ENCODE data around the gene MYOCOS.
"Not testable (repeated sequence)": the region's sequence is repeated elsewhere in the genome, so short reads cannot be mapped to it uniquely, and the experiment has no call there.

MYOCOS gene, protein sequence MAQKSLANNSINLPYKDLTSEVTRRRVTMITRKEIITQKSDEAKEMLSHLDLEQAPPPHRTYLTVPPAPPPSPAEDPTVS

DNA sequence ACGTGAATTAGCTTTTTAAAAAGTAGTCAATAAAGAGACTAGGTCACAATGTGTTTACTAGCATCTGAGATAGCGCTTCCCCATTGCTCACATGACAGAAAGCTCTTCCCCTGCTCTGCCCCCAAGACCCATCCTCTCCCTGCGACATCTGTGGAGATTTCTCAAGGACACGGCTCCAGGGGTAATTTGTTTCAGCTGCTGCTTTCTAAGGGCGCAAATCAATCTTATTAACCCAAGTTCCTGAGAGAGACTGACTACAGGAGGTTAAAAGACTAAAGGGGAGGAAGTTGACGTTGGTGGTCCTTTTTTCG lies at the start of gene MYOCOS:
Gene MYOCOS (plus strand): TSS at position 92 of the 311 bp plus-strand sequence. CDS start 1,641 bp downstream, outside the sequence.
- no peak for DNase-seq

DNA sequence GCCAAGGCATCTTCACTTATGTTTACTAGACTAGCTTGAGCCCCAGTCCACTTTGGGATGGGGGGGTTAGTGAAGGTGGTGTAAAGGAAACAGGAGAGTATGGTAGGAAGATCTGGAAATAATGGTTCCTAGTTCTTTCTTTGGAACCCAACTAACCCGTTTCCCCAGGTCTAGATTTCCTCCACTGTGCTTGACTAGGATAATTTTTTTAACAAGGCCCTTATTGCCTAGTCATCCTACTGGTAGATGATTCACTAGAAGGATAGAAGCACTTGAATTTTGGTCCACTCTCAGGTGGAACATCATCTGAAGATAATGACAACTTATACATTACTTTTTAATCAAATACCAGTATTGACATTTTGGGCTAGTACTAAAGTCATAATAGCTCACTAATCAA lies 45.9 kb upstream of the MYOCOS start:
- DNase-seq, result no peak

DNA sequence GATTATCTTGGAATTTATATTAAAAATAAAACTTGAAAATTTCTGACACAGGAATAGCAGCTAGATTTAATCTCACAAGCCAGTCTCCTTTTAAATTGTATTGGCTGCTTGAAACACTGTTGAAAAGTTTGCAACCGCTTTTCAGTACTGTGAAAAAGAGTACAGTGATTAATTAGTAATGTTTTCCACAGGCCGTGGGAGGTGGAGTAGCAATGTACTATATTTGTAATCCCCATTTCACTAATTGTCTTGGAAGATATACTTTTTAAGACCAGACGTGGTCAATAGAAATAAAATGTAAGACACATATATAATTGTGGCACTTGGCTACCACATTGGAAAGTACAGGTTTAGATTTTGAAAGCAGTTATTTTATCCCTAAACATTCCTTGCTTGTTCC lies 40.8 kb upstream of the MYOCOS start:
- no peak for DNase-seq

DNA sequence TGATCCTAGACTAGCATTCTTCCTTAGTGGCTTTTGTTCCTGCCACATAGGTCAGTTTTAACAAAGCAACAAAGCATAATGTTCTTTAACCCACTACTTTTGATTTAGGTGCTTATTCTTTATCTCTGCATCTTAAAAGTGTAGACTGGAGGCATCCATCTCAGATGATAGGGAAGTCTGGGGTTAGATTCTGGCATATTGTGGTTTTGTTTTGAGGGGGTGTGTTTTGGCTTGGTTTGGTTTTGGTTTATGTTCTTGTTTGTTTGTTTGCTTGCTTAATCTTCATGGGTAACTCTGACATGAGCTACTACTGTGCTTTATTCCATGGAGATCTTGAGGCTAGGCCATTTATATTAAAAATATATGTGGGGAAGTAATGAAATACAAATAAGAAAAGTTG lies 40.3 kb upstream of the MYOCOS start:
- no peak for DNase-seq

DNA sequence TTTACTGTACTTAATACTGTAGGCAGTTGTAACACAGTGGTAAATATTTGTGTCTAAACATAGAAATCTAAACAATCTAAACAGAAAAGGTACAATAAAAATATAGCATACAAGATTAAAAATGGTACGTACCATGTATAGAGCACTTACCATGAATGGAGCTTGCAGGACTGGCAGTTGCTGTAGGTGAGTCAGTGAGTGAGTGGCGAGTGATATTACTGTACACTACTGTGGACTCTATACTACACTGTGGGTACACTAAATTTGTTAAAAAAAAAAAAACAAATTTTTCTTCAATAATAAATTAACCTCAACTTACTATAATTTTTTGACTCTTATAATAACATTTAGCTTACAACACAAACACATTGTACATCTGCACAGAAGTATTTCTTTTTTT lies 39.5 kb upstream of the MYOCOS start:
- DNase-seq, result no peak

DNA sequence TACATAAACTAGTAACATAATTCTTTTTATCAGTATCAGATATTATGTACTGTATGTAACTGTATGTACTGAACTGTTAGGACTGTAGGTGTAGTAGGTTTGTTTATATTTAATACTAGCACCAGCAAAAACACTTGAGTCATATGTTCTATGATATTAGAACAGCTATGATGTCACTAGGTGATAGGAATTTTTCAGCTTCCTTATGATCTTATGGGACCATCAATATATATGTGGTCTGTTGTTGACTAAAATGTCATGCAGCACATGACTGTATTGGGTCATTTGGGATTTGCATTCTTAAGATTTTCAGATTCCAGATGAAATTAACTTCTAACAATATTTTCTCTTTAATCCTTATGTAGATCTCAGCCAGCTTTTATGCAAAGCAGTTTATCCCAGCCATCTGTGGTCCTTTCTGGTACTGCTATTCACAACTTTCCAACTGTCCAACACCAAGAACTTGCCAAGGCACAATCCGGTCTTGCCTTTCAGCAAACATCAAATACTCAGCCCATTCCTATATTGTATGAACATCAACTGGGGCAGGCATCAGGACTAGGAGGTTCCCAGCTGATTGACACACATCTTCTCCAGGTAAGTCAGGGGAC lies 38.3 kb upstream of the MYOCOS start:
- DNase-seq, result no peak

DNA sequence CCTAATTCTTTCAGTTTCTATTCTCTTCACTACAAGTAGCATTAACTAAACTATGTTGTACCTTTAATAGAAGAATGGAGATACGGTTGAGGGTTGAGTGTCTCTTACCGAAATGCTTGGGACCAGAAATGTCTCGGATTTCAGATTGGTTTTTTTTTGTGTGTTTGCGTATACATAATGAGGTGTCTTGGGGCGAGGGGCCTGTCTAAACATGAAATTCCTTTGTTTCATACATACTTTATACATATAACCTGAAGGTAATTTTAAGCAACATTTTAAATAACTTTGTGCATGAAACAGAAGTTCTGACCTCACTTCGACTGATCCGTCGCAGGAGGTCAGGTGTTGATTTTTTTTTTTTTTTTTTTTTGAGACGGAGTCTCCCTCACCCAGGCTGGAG lies 36.3 kb upstream of the MYOCOS start:
- DNase-seq, result no peak

DNA sequence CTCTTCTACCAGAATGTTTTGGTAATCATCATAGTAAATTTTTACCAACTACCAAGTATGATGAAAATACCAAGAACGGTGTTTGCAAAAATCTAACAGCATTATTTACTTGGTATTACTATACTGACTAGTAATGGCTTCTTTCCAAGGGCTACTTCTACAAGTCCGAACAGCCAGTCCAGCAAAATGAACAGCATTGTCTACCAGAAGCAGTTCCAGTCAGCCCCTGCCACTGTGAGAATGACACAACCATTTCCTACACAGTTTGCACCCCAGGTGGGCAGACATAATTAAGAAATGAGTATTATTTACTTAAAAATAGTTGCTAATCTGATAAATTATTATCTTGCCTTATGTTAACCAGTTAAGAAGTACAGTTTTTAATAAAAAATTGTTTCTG lies 33.8 kb upstream of the MYOCOS start:
- DNase-seq, result no peak

DNA sequence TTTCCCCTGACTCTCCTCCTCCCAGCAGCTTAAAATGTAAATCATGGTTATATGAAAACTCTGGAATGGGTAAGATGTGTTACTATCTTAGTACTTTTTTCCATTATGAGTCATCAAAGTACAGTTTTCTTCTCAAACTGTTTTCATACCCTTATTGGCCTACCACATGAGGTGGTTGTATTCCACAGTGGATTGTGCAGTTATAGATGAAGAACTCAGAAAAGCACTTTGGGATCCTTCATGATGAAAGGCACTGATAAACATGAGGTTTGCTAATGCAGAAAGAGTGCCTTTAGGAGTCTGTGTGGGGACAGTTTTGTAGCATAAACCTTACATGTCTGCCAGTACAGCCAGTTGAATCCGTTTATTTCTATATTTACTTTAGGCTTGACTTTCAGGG lies 32.0 kb upstream of the MYOCOS start:
- no peak for DNase-seq

DNA sequence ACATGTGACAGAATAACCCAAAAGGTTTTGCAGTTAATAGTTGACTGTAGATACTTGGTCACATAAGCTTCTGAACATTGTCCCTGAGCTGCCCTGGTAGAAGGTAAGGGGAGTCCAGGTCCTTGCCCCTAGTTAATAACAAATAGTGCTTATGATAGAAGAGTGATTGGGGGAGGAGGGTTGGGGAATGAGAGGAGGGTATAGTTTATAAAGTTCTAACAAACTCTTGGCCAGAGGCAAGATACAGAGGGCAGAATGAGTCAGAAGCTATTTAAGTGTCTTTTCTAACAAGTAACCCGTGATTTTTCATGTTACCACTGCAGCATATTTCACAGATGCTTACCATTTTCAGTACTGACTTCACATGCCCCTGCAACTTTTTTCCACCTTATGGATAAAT lies 26.7 kb upstream of the MYOCOS start:
- DNase-seq, result no peak

DNA sequence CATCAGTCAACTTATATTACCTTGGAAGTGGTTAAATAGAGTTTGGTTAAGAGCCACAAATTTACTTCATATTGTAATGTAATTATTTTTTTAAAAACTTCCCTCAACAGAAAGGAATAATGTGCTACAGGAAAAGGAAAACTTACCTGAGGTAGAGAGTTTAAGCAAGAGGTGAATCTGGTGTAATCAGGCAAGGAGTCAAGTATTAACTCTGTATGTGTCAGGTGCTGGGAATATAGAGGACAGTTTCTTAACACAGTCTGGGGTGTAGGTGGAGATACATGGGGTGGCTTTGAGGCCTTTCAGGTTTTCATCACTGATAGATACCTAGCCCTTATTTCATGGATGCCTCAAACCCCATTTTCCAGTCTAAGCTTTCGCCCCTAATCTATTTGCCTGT lies 25.9 kb upstream of the MYOCOS start:
- DNase-seq, result no peak

DNA sequence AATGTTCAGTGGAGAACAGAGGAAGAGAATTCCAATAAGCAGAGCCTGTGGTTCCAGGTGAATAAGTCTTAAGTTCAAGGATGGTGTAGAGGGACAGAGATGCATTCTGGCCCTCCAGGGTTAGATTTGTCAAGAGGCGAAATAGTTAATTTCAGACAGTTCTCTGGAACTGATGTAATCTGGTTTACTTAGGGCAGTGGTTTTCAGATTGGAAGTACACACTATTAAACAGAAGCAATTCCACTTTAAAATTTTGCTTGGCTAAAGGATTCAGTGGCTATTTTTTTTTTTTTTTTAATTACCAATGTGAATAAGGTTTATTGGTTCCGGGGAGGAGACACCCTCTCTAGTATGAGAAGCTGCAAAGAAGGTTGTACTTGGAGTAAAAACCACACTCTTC lies 25.3 kb upstream of the MYOCOS start:
- no peak for DNase-seq

DNA sequence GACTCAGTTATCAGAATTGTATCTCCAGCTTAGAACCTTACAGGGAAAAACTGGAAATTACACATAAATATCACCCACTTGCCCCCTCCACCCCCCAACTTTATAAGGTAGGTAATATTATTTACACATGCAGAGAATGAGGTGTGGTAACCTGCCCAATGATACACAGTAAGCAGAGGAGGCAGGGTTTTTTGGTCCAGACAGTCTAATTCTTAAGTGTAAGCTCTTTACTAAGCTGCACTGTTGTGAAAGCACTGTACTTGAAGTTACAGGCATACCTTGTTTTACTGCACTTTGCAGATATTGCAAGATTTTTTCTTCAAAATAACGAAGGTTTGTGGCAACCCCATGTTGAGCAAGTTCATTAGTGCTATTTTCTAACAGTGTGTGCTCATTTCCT lies 24.8 kb upstream of the MYOCOS start:
- no peak for DNase-seq

DNA sequence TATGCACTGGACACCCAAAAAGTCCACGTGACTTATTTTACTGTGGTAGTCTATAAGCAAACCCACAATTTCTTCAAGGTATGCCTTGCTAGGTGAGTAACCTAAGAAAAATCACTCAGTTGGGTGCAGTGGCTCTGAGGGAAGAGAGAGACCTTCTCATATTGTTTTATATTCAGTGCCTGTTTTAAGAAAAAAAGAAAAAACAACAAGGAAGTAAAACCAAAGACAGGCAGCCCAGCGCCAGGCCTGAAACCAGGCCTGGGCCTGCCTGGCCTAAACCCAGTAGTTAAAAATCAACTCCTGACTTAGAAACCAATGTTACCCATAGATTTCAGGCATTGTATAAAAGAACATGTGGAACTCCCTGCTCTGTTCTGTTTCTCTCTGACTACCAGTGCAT lies 21.7 kb upstream of the MYOCOS start:
- not testable (repeated sequence) for DNase-seq

DNA sequence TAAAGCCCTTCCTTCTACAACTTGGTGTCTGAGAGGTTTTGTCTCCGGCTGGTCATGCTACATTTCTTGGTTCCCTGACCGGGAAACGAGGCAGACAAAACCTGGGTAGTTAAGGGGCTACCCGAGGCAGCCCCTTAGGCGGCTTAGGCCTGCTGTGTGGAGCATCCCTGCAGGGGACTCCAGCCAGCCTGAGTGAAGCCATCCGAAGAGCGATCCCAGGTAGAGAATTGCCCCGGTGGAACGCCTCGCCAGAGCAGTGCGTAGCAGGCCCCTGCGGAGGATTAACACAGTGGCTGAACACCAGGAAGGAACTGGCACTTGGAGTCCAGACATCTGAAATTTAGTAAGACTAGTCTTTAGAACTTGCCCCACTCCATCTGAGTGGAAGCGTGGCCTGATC lies 21.2 kb upstream of the MYOCOS start:
- DNase-seq, result no peak

DNA sequence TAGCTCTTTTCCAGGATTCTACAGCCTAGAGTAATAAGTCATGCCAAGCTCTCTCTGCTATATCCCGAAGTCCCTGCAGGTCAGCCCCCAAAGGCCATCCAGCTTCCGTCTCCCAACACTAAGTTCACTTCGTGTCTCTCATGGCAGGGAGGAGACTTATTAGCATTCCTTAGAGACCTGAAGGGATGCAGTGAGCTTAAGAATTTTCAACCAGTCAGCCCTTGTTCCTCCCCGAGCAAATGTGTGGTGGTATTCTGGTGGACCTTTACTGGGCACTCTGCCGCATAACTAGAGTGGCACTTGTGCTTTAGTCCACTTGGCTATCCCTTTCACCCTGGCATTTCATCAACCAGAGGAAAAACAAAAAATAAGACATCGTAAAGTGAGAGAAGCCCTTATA lies 19.0 kb upstream of the MYOCOS start:
- not testable (repeated sequence) for DNase-seq

DNA sequence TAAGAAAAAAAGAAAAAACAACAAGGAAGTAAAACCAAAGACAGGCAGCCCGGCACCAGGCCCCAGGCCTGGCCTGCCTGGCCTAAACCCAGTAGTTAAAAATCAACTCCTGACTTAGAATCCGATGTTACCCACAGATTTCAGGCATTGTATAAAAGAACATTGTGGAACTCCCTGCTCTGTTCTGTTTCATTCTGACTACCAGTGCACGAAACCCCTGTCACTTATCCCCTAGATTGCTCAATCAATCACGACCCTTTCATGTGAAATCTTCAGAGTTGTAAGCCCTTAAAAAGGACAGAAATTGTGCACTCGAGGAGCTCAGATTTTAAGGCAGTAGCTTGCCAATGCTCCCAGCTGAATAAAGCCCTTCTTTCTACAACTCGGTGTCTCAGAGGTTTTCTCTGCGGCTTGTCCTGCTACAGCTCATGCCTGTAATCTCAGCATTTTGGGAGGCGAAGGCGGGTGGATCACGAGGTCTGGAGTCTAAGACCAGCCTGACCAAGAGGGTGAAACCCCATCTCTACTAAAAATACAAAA lies 15.6 kb upstream of the MYOCOS start:
- DNase-seq, result no peak

DNA sequence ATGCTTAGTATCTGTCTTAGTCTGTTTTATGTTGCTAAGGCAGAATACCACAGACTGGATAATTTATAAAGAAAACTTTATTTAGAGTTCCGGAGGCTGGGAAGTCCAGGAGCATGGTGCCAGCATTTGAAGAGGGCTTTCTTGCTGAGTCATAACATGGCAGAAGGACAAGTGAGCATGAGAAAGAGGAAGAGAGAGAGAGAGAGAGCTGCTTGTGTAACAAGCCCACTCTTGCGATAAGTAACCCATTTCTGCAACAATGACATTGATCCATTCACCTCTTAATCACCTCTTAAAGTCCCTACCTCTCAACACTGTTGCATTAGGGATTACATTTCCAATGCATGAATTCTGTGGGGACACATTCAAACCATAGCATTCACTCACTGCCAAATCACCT lies 11.7 kb upstream of the MYOCOS start:
- DNase-seq, result no peak

DNA sequence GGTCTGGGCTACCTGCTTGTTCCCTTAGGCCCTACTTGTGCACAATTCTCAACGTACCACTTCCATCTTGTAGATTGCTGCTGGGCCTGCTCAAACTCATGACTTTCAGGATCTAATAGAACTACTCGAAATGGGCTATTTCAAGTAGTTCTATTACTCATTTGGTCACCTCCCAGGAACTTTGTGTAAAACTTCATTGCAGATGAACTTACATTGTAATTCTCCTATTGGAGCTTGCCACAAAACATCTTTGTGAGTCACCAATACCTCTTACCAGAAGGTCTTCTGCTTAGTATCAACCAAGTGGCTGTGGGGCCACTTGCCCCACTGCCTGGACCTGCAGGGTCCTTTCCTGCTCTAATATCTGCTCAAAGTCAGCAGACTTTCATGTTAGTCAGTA lies 10.7 kb upstream of the MYOCOS start:
- DNase-seq, result no peak

DNA sequence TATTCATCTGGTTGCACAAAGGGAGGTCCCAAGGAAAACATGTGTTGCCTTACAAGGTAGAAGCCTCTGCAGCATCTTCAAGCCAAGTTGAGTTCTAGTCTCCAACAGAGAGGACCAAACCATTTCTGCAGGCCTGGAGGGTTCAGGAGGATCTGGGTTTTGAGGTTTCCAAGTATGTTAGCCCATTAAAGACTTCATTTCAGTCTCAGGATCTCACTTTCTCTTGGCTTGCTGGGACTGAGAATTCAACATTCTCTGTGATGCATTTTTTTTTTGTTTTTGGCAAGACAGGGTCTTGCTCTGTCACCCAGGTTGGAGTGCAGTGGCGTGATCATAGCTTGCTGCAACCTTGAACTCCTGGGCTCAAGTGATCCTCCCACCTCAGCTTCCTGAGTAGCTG lies 8.8 kb upstream of the MYOCOS start:
- no peak for DNase-seq

DNA sequence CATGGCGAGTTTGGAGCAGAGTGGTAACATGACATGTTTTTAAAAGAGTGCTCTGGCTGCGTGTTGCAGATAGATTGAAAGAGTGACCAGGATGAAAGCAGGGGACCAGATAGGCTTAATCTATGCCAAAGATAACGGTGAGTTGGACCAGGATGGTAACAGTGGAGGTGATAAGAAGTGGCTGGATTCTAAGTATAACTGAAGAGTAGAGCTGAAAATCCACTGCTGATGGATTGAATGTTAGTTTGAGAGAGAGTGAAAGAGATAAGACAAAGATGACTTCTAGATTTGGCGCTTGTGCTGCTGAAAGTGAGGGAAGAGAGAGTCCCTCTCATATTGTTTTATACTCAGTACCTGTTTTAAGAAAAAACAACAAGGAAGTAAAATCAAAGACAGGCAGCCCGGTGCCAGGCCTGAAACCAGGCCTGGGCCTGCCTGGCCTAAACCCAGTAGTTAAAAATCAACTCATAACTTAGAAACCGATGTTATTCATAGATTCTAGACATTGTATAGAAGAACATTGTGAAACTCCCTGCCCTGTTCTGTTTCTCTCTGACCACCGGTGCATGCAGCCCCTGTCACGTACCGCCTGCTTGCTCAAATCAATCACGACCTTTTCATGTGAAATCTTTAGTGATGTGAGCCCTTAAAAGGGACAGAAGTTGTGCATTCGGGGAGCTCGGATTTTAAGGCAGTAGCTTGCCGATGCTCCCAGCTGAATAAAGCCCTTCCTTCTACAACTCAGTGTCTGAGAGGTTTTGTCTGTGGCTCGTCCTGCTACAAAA lies 6.7 kb upstream of the MYOCOS start:
- DNase-seq, result not testable (repeated sequence)

DNA sequence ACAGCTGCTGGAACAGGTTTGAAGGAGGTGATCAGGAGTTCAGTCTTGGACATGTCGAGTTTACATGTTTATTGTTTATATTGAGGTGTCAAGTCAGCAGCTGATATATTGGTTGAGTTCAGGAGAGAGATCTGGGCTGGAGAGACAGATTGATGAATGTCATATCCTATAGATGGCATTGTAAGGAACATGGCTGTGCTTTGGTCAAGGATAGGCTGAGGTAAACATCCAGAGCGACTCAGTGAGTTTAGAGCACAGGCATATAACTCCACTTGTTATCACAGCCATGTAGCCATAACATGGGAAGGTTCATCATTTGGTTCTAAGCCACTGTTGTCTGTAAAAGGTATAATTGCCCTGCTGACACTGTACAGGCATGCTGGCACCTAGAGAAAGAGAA lies 5.5 kb upstream of the MYOCOS start:
- no peak for DNase-seq

DNA sequence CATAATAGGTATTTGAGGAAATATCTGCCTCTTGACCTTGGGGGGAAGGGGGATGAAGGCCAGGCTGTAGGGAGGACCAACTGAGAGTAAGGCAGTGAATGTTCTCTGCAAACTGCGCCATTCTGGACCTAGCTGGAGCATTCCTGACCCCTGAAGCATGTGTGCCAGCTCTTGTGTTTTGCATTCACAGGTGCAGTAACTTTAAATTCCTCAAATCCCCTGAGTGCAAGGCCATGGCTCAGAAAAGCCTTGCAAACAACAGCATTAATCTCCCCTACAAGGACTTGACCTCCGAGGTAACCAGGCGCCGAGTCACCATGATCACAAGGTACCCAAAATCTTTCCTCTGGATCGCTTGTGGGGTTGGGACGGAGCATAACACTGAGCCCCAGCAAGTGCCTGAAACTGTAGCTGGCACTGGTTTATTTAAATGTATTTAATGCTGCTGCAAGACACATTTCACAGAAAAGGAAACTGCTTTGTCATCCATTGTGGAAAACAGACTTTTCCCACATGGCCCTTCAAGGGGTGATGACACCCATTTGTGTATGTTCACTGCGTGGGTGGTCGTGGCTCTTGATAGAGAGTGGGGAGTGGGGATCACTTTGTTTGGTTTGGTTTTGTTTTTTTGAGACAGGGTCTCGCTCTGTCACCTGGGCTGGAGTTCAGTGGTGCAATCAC lies 1.7 kb downstream of the MYOCOS start:
- DNase-seq, result no peak

DNA sequence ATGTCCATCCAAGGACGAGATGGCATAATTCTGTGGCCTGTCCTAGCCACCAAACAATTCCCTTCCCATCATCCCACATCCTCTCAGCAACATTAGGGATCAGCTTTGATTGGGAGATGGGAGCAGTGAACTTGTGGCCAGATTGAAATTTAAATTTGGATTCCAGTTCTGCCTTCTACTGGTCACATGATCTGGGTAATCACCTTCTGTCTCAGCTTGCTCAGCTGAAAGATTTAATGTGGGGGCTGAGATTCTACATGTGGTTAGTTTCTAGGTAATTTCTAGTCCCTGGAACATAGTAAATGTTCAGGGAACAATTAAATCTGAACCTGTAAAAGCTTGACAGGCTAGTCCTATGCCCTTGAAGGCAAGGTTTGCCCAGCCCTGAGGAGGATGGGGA lies 3.2 kb downstream of the MYOCOS start:
- no peak for DNase-seq

Measured in NCI-H2029 (cell line).